MM.1S (cell line): ENCODE measurements around the gene TACC2.

Experiments
- DNase-seq: peaks from one replicate; pipeline ENCODE4 v3.0.0-alpha.2; 2015
- H2AFZ ChIP-seq: fragments of 300-600 bp; sonication (generic); 2 replicates; pipeline ENCODE4 v1.6.0; 2016; ENCODE audit warnings: antibody characterized with exemption, low read length
- H3F3A ChIP-seq: fragments of 300-600 bp; sonication (generic); 2 replicates; pipeline ENCODE4 v1.6.1; 2016; ENCODE audit warnings: mild to moderate bottlenecking, antibody characterized with exemption, low read length, moderate library complexity, mixed read lengths; ENCODE audit not compliant: insufficient read depth
- H3K27ac ChIP-seq: fragments of 300-600 bp; sonication (generic); 2 replicates; pipeline ENCODE4 v1.5.1; 2016; ENCODE audit warnings: mild to moderate bottlenecking, low read length
- H3K27me3 ChIP-seq: fragments of 300-600 bp; sonication (generic); replicated peaks from 2 replicates; pipeline ENCODE4 v1.6.0; 2016; ENCODE audit warnings: low read length; ENCODE audit not compliant: insufficient read depth
- H3K36me3 ChIP-seq: fragments of 300-600 bp; sonication (generic); replicated peaks from 2 replicates; pipeline ENCODE4 v1.6.1; 2016; ENCODE audit warnings: mild to moderate bottlenecking, low read length, mixed read lengths; ENCODE audit not compliant: insufficient read depth
- H3K4me1 ChIP-seq: fragments of 300-600 bp; sonication (generic); 2 replicates; pipeline ENCODE4 v1.6.1; 2016; ENCODE audit warnings: low read length, mixed read lengths
- H3K4me2 ChIP-seq: fragments of 300-600 bp; sonication (generic); 2 replicates; pipeline ENCODE4 v1.6.0; 2016; ENCODE audit warnings: low read depth, low read length
- H3K4me3 ChIP-seq: fragments of 300-600 bp; sonication (generic); 2 replicates; pipeline ENCODE4 v1.5.1; 2016; ENCODE audit warnings: low read length, mixed read lengths
- H3K79me2 ChIP-seq: fragments of 300-600 bp; sonication (generic); 2 replicates; pipeline ENCODE4 v1.6.1; 2016; ENCODE audit warnings: mixed run types, low read length, mixed read lengths
- H3K9ac ChIP-seq: fragments of 300-600 bp; sonication (generic); 2 replicates; pipeline ENCODE4 v1.6.1; 2016; ENCODE audit warnings: low read length, mixed read lengths
- H3K9me2 ChIP-seq: fragments of 300-600 bp; sonication (generic); replicated peaks from 2 replicates; pipeline ENCODE4 v1.6.1; 2016; ENCODE audit warnings: mild to moderate bottlenecking, low read length, mixed read lengths; ENCODE audit not compliant: insufficient read depth
- H3K9me3 ChIP-seq: fragments of 300-600 bp; sonication (generic); replicated peaks from 2 replicates; pipeline ENCODE4 v1.6.1; 2016; ENCODE audit warnings: mild to moderate bottlenecking, low read length, mixed read lengths; ENCODE audit not compliant: insufficient read depth
- H4K20me1 ChIP-seq: fragments of 300-600 bp; sonication (generic); 2 replicates; pipeline ENCODE4 v1.6.1; 2016; ENCODE audit warnings: mild to moderate bottlenecking, low read length, moderate library complexity, mixed read lengths; ENCODE audit not compliant: insufficient read depth
- CTCF ChIP-seq: fragments of 300-600 bp; sonication (generic); IDR thresholded peaks from 2 replicates; pipeline ENCODE4 v1.5.1; 2016; ENCODE audit warnings: antibody characterized with exemption, low read length, mixed read lengths
- EZH2 ChIP-seq: fragments of 300-600 bp; sonication (generic); optimal IDR thresholded peaks from 2 replicates; pipeline ENCODE3; 2017; ENCODE audit warnings: low read depth, mild to moderate bottlenecking, antibody characterized with exemption, low read length, mixed read lengths
- EZH2phosphoT487 ChIP-seq: fragments of 300-600 bp; sonication (generic); IDR thresholded peaks from 2 replicates; pipeline ENCODE4 v1.6.1; 2018; ENCODE audit warnings: antibody characterized with exemption, low read length

The TACC2 gene

DNA sequence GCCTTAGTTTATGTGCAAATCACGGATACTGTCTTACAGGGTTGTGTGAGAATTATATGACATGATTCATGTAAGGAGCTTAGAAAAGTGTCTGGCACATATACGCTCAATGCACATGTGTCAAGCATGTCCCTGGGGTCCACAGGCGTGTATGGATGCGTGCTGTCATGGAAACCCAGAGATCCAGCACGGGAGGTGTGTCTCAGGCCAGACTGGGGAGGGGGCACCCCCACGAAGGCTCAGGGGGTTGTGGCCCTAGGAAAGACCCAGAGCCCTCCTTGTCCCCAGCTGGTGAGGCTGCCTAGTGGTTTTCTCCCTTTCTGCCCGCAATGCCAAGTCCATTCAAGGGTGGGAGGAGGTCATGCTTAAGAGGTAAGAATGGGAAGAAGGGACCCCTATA is 291.2 kb downstream of the TACC2 start:
- TF ChIP-seq EZH2phosphoT487 (no peak), CTCF (no peak), EZH2 (no peak)
- DNase-seq: no peak
- no peaks in the 10 kb centered on the region for H3K9me2 ChIP-seq
- no peaks in the 10 kb centered on the region for H3K79me2 ChIP-seq
- H3K36me3 ChIP-seq: no peaks in the 10 kb centered on the region
- H3K27ac ChIP-seq: no peak overlapping the region
- H3K27me3 ChIP-seq: no peaks in the 10 kb centered on the region
- no peaks in the 10 kb centered on the region for H3F3A ChIP-seq
- no peak overlapping the region for H3K4me3 ChIP-seq
- H3K9me3 ChIP-seq: no peaks in the 10 kb centered on the region
- no peak overlapping the region for H3K4me2 ChIP-seq
- H3K4me1 ChIP-seq: no peaks in the 10 kb centered on the region
- no peak overlapping the region for H2AFZ ChIP-seq
- no peaks in the 10 kb centered on the region for H4K20me1 ChIP-seq
- no peak overlapping the region for H3K9ac ChIP-seq

DNA sequence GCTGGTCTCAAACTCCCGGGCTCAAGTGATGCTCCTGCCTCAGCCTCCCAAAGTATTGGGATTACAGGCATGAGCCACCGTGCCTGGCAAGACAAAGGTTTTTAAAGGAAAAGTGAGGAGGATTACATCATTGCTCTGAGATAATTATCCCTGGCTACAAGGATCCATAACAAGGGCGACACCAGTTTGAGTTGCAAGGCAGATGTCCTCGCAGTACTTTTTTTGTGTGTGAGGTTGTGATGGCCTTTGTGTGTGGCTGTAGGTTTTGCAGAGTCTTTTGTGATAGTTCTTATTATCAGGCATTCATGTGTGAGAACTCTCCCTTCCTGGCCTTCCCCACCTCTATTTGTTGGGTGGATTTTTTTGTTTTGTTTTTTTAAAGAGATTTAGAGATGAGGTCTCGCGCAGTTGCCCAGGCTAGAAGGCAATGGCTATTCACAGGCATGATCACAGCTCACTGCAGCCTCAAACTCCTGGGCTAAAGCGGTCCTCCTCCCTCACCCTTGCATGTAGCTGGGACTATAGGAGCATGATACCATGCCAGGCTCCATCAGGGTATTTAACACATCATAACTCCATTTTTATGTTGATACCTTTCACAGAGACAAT is 292.2 kb downstream of the TACC2 start:
- no peaks in the 10 kb centered on the region for H3K9me3 ChIP-seq
- H3K4me3 ChIP-seq: no peak overlapping the region
- TF ChIP-seq EZH2phosphoT487 (no peak), CTCF (no peak), EZH2 (no peak)
- H3K4me2 ChIP-seq: no peak overlapping the region
- H3K79me2 ChIP-seq: no peaks in the 10 kb centered on the region
- no peaks in the 10 kb centered on the region for H3K36me3 ChIP-seq
- no peak overlapping the region for H2AFZ ChIP-seq
- no peak overlapping the region for H3K27ac ChIP-seq
- no peak for DNase-seq
- no peaks in the 10 kb centered on the region for H3K27me3 ChIP-seq
- H3K9ac ChIP-seq: no peak overlapping the region
- no peaks in the 10 kb centered on the region for H4K20me1 ChIP-seq
- H3K4me1 ChIP-seq: no peaks in the 10 kb centered on the region
- H3K9me2 ChIP-seq: no peaks in the 10 kb centered on the region
- no peaks in the 10 kb centered on the region for H3F3A ChIP-seq

GRCh38 chr10:122281751-122282150 is 292.8 kb downstream of the TACC2 start:
- Histone ChIP-seq H3K79me2 (no peaks in the 10 kb centered on the region), H2AFZ (no peak overlapping the region), H3K27me3 (no peaks in the 10 kb centered on the region), H3K36me3 (no peaks in the 10 kb centered on the region), H3K9me2 (no peaks in the 10 kb centered on the region), H3K4me1 (no peaks in the 10 kb centered on the region), H3K9me3 (no peaks in the 10 kb centered on the region), H3K27ac (no peak overlapping the region), H3K4me3 (no peak overlapping the region), H3K9ac (no peak overlapping the region), H4K20me1 (no peaks in the 10 kb centered on the region), H3F3A (no peaks in the 10 kb centered on the region), H3K4me2 (no peak overlapping the region)
- TF ChIP-seq EZH2 (no peak), CTCF (no peak), EZH2phosphoT487 (no peak)
- DNase-seq: no peak
